NCI-H82 (cell line): ENCODE results near the gene CST1.
"Not testable (repeated sequence)": the region's sequence is repeated elsewhere in the genome, so short reads cannot be mapped to it uniquely, and the experiment has no call there.

Experiments
- DNase-seq: peaks from one replicate; lab custom pipeline; 2025; lab: John Stamatoyannopoulos, UW

Gene CST1

GRCh38 chr20:23754731-23755130 lies 4.0 kb upstream of the CST1 start:
- DNase-seq = no peak

- DNase-seq = no peak
Observed at GRCh38 chr20:23753589-23753988, 2.9 kb upstream of the CST1 start.

GRCh38 chr20:23753194-23753548 lies 2.4 kb upstream of the CST1 start:
- no peak for DNase-seq

- no peak for DNase-seq
Observed at GRCh38 chr20:23752481-23753193, 1.9 kb upstream of the CST1 start.

GRCh38 chr20:23752019-23752418 lies 1.3 kb upstream of the CST1 start:
- no peak for DNase-seq

- no peak for DNase-seq
Observed at GRCh38 chr20:23749746-23750145, 989 bp downstream of the CST1 start.

- peak; percentile 10 for DNase-seq
Observed at GRCh38 chr20:23748975-23749374, 1.8 kb downstream of the CST1 start.

- DNase-seq = not testable (repeated sequence)
Observed at GRCh38 chr20:23747551-23747950, 3.2 kb downstream of the CST1 start.

- not testable (repeated sequence) for DNase-seq
Observed at GRCh38 chr20:23747092-23747491, 3.6 kb downstream of the CST1 start.

- no peak for DNase-seq
Observed at GRCh38 chr20:23746321-23746720, 4.4 kb downstream of the CST1 start.

GRCh38 chr20:23745247-23745646 lies 5.5 kb downstream of the CST1 start:
- DNase-seq = no peak

GRCh38 chr20:23744817-23745216 lies 5.9 kb downstream of the CST1 start:
- no peak for DNase-seq

GRCh38 chr20:23735391-23735790 lies 15.3 kb downstream of the CST1 start:
- DNase-seq = not testable (repeated sequence)

- not testable (repeated sequence) for DNase-seq
Observed at GRCh38 chr20:23734949-23735348, 15.8 kb downstream of the CST1 start.

- DNase-seq = not testable (repeated sequence)
Observed at GRCh38 chr20:23734440-23734839, 16.3 kb downstream of the CST1 start.

- no peak for DNase-seq
Observed at GRCh38 chr20:23727016-23727415, 23.7 kb downstream of the CST1 start.

- no peak for DNase-seq
Observed at GRCh38 chr20:23725102-23725501, 25.6 kb downstream of the CST1 start.

- peak; percentile 65 for DNase-seq
Observed at GRCh38 chr20:23723659-23724307, 27.0 kb downstream of the CST1 start.

GRCh38 chr20:23722851-23723250 lies 27.9 kb downstream of the CST1 start:
- DNase-seq = not testable (repeated sequence)

GRCh38 chr20:23721962-23722361 lies 28.8 kb downstream of the CST1 start:
- no peak for DNase-seq

- DNase-seq = peak; percentile 1
Observed at GRCh38 chr20:23719351-23719750, 31.4 kb downstream of the CST1 start.

GRCh38 chr20:23711778-23712177 lies 39.0 kb downstream of the CST1 start:
- not testable (repeated sequence) for DNase-seq

GRCh38 chr20:23710771-23711170 lies 40.0 kb downstream of the CST1 start:
- no peak for DNase-seq

- no peak for DNase-seq
Observed at GRCh38 chr20:23705895-23706294, 44.8 kb downstream of the CST1 start.
